Left kidney (tissue), 2 donors: Measurements from ENCODE around the gene FILIP1L. TPM values are rescaled to one million over a fixed set of nuclear protein-coding genes. Genes with fewer than 3 reads are reported as not detected.

Source experiments
- DNase-seq: peaks from one replicate; pipeline ENCODE4 v3.0.0-alpha.2; 2013
- polyA plus RNA-seq: library from polyadenylated mRNA; unstranded; fragments of 120-200 nt; gene quantifications from one replicate; pipeline ENCODE4 v1.2.1, GENCODE V29; 2013; ENCODE audit not compliant: insufficient read length

Gene FILIP1L
- polyA plus RNA-seq, 1 donor: 16.3 TPM

GRCh38 chr3:99867594-99868310 lies 246.5 kb downstream of the FILIP1L start:
- DNase-seq: no peak

- DNase-seq: no peak
These were observed 248.0 kb downstream of the FILIP1L start for GRCh38 chr3:99866261-99866761.

GRCh38 chr3:99865321-99865720 lies 249.0 kb downstream of the FILIP1L start:
- DNase-seq: no peak

- no peak for DNase-seq
These were observed 250.0 kb downstream of the FILIP1L start for GRCh38 chr3:99864289-99864688.

GRCh38 chr3:99863588-99863987 lies 250.7 kb downstream of the FILIP1L start:
- DNase-seq: no peak

- no peak for DNase-seq
These were observed 251.3 kb downstream of the FILIP1L start for GRCh38 chr3:99863002-99863401.

GRCh38 chr3:99862208-99862607 lies 252.1 kb downstream of the FILIP1L start:
- DNase-seq: no peak

GRCh38 chr3:99861216-99861615 lies 253.1 kb downstream of the FILIP1L start:
- DNase-seq: no peak

- no peak for DNase-seq
These were observed 254.5 kb downstream of the FILIP1L start for GRCh38 chr3:99859825-99860224.

- no peak for DNase-seq
These were observed 255.8 kb downstream of the FILIP1L start for GRCh38 chr3:99858469-99858868.

- no peak for DNase-seq
These were observed 257.0 kb downstream of the FILIP1L start for GRCh38 chr3:99857278-99857677.

GRCh38 chr3:99856437-99857220 lies 257.7 kb downstream of the FILIP1L start:
- no peak for DNase-seq

- DNase-seq: no peak
These were observed 258.4 kb downstream of the FILIP1L start for GRCh38 chr3:99855900-99856299.

- DNase-seq: no peak
These were observed 259.5 kb downstream of the FILIP1L start for GRCh38 chr3:99854756-99855298.

- DNase-seq: no peak
These were observed 261.4 kb downstream of the FILIP1L start for GRCh38 chr3:99852851-99853250.

- DNase-seq: no peak
These were observed 262.3 kb downstream of the FILIP1L start for GRCh38 chr3:99851955-99852354.

- DNase-seq: no peak
These were observed 263.7 kb downstream of the FILIP1L start for GRCh38 chr3:99850608-99851007.

- DNase-seq: no peak
These were observed 265.9 kb downstream of the FILIP1L start for GRCh38 chr3:99848433-99848832.

- DNase-seq: no peak
These were observed 267.7 kb downstream of the FILIP1L start for GRCh38 chr3:99846477-99847160.

- no peak for DNase-seq
These were observed 268.3 kb downstream of the FILIP1L start for GRCh38 chr3:99845999-99846398.

- DNase-seq: no peak
These were observed 269.0 kb downstream of the FILIP1L start for GRCh38 chr3:99845331-99845730.

- no peak for DNase-seq
These were observed 270.6 kb downstream of the FILIP1L start for GRCh38 chr3:99843590-99844258.
